HG03460 (cell line): Measurements from ENCODE around the gene PIK3R5.
A peak's percentile ranks its signal among the peaks of the same experiment; 100 is the strongest.

Experiments
- ATAC-seq: cut with Tn5 transposase; IDR thresholded peaks from one replicate; pipeline ENCODE4 v1.9.1; 2021; ENCODE audit not compliant: unreplicated experiment

Gene PIK3R5

DNA sequence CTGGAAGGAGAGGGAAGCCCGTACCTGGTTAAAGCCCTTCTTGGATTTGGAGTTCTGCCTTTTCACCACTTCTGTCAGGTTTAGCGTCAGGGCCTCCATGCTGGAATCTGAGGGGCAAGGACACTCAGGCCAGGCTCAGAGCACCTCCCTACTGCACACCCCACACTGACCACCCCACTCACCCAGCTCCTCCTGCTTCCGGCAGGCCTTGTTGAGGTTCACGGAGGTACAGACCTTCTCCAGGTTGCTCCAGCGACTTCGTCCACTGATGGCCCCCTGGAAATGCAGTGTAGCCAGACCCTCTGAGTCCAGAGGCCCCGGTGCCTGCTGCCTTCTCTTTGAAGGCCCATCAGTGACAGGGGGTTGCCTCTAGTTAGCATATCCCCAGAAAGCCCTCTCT is 83.9 kb downstream of the PIK3R5 start:
- no peak for ATAC-seq

DNA sequence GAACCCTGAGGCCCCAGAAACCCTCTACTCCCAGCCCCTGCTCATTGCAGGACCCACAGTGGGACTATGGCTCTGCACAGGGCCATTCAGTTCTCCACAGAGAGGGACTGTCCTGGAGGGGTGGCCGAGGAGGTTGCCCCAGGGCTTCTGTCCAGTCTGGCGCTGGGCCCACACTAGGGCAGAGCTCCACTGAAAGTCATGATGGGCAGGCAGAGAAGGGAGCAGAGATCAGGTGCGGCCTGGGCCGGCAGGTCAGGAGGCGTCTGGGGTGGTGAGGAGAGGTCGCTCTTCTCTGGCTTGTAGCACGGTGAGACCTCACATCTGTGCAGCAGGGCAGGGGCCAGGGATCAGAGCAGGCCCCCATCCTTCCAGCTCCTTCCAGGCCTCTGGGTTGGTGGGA is 85.0 kb downstream of the PIK3R5 start:
- no peak for ATAC-seq

DNA sequence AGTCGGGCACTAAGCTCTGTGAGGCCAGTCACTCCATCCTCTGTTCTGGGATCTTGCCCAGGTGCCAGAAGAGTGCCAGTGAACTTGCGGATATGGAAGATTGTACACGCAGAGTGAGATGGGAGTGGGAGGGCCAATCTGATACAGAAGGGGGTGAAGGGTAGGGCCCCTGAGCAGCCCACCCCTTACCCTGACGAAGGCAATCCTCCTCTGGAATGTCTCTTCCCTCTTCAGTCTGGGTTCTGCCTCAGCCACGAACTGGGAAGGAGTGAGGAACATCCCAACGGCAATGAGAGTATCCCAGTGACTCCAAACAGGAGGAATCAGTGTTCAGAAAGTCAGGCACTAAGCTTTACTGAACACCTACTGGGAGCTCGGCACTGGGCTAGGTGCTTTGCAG is 86.1 kb downstream of the PIK3R5 start:
- no peak for ATAC-seq

DNA sequence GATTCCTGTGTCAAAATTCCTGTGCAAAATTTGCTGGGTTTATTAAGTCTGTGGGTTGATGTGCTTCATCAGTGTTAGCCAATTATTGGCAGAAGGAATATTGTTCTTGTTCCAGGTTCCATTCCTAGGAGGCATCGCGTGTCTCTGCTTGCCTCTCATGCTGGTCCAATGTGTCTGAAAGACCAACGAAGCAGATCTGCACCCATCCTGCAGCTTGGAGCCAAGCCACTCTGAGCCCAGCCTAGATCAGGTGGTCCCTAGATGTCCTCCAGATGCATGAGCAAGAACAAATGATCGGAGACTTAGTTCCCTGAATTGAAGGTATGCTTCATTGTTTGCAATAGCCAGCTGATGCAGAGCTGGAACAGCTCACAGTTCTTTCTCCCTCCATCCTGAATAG is 87.5 kb downstream of the PIK3R5 start:
- no peak for ATAC-seq

DNA sequence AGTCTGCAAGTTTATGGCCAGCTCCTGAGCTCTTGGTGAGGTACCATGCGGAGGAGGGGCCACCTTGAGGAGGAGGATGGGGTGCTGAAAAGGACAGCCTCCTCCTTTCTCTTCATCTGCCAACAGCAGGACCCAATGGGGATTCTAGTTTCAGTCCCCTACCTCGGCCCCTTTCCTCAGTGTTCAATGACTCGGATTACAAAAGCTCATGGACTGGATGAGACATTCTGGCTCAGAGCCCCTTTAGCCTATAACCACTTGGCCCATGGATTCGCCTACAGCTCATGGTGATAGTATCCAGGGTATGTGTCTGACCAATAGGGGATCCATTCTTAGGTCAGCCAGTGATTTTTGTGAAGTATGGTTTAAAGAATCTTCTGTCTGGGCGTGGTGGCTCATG is 89.5 kb downstream of the PIK3R5 start:
- ATAC-seq: no peak

DNA sequence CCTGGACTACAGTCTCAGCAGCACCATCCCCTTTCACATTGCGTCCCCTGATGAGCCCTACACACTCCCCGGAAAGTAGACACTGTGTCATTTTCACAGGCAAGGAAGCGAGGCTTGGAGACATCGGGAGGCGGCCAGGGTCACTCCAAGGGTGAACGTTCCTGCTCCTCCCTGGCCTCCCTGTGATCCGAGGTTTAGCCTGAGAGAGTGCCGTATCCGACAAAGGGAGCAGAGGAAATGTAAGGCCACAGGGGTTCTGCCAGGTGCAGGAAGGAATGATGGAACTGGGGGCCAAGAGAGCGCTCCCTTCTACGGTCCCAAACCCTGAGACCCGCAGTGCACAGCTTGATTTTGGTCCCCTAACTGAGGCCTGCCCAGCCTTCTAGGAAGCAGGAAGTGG is 90.1 kb downstream of the PIK3R5 start:
- no peak for ATAC-seq

DNA sequence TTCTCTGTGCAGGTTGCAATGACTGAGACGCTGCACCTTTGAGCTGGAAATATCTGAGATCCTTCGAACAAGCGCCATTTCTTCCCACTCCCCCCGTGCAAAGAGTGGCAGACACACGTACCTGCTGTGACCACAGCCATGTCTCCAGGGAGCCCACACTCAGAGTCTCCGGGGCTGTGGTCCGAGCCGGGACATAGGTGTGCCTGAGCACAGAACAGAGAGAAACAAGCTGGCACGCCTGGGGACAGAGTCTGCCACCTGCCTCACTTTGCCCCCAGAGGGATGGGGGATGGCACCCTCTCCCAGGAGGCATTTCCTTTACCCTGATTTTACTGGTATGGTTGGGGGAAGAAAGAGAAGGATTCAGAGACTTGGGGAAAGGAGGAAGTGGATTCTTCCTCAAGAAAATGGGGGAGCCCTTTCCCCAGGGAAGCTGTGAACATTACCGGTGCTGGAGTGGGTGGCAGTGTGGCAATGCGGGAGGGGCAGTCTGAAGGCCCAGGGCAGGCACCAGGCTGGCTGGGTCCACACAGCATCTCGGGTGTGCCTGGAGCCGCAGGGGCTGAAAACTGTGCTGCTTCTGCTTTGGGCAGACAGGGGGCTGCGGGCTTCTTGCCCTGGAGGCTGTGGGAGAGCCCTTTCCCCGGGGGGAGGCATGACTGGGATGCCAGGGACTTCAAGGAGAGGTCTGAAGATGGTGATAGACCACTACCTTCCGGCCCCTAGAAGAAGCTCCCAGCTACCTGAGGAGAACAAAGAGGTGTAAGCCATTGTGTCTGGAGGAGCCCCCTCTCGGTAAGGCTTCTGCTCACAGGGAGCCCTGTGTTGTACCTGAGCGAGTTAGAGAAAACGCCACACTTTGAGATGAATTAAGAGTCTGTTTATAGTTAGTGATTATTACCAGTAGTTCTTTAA is 91.4 kb downstream of the PIK3R5 start:
- no peak for ATAC-seq

DNA sequence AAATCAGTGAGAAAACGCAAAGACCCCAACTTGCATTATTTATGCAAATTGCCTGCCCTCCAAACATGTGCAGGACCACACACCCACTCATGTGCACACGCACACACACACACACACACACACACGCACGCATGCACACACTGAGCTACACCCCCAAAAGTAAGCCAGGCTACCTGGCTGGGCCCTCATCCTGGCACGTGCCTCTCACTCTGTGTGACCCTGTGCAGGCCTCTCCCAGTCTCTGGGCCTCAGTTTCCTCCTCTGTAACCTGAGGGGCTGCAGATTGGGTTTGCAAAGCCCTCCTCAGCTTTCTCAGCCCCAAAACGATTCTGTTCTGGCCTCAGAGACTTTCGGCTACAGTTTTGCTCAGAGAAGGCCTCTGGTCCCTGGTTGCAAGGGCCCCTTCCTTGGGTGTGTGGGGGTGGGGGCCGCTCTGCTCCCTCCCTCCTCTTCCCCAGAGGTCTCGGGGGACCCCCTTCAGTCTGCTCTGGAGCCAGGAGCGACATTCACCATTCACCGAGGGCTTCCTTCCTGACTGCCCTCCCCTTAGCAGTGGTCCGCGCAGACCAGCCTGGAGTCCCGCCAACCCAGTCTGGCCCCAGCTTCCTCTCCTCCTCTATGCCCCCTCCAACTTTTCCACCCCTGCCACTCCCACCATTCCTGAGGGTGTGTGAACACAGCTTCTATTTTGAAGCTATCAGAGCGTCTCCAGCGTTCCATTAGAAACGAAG is 92.6 kb downstream of the PIK3R5 start:
- ATAC-seq: no peak

DNA sequence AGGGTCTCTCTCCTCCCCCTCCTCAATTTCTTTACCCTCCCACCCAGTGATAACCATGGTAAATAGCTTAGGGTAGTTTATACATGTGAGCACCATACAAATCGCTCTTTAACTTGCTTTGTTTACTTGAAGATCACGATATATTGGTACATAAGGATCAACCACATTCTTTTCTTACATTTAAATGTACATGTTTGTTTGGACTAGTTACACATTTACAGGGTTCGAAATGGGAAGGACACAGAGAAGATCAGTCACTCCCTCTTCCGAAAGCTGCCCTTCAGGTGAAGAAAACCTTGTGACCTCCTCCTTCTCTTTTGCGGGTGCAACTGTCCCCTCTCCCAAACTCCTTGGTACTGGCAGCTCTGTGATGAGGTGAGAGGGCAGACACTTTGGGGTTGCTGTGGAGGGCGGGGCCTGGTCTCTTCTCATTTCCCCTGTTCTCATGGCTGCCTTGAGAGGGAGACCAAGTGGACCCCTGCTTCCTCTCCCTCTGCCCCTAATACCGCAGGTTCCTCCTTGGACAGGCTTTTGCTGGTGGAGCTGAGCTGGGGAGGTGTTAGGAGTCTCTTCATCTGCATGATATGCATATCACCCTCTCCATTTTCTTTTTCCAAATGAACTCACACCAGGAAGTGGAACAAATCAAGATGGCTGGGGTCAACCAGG is 93.3 kb downstream of the PIK3R5 start:
- no peak for ATAC-seq

DNA sequence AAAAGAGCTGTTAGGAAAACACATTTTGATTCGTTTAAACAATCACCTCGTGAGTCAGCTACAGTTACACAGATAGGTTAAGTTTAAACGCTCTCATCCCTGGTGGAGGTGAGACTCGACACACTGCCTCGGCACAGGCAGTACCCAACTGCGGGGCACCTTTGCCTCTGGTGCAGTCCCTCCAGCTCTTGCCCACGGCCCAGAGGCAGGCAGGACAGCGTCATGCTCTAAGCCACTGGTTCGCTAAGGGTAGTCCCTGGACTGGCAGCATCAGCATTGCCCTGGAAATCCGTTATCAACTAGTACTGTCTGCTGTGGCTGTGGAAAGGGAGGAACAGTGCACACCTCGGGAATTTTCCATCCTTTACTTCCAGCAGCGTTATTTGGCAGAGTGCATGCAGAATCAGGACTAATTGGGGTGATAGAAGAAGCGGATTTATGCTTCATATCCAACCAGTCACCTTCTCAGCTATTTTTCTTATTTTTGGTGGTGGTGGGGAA is 94.4 kb downstream of the PIK3R5 start:
- ATAC-seq: no peak

DNA sequence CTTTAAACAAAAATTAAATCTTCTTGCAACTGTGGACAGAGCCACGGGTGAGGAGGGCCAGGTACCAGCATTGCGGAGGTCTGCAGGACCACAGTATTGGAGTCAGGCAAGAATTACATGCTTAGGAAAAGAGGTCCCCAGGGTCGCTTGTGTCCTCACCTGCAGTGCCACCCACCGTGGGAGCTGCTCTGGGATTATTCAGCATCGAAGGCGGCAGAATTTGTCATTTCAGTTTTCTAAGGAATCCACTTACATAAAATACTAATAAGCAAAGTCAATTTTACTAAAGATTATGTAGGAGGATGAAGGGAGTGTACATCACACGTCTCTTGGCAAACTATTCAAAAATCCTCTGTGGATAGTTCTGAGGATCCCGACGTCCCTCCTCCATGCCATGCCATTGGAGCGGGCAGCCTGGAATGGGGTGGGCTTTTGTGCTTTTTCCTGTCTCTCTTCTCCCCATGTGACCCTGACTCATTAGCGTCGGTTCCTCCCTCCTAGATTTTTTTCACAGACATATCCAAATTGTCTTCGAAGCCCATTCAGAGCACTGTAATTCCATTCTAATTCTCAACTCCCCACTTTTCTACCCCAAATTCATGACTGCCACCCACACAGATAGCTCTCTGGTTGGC is 95.0 kb downstream of the PIK3R5 start:
- no peak for ATAC-seq

DNA sequence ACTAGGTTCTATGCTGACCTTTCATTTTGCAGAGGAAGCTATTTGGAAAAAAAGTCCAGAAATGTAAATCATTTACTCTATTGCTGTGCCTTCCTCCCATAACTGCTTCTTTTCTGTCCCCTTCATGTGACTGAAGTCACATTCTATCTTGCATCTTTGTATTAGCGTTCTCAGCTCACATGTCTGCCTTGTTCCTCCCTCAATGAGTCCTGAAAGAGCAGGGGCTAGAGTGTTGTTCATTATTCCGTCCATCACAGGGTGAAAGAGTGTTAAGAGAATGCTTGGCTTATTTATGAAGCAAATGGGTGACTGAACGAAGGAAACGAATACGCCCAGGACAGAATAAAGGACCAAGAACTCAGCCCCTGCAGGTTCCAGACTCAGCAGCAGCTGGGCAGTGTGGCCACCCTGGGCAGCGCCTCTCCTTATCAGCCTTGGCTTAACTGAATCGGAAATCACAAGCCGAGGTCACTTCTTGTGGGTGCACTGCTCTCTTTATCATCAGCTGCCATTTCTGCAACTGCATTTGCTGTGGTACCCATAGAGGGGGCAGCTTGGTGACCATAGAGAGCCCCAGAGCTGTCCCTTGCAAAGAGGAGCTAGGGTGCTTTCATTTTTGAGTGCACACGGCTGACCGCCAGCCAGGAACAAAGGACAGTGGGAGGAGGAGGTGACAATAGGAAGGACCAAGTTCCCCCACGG is 96.2 kb downstream of the PIK3R5 start:
- ATAC-seq: no peak

DNA sequence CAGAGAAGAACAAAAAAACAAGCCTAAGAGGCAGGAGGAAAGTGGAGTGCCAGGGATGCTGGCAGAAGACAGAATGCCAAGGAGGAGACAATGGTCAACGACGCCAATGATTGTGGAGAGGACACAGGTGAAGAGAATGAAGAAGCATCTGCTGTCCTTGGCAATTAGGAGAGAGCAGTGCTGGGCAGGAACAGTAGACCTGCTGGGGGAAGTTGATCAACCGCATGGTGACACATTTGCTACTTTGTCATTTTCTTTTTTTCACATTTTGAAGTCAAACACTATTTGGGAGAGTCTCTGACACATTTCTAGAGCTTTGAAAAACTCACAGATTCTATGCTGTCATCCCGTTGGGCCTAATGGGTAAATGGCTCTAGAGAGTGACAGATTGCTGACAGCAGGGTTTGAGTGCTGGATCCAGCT is 97.0 kb downstream of the PIK3R5 start:
- peak; percentile 55 for ATAC-seq

DNA sequence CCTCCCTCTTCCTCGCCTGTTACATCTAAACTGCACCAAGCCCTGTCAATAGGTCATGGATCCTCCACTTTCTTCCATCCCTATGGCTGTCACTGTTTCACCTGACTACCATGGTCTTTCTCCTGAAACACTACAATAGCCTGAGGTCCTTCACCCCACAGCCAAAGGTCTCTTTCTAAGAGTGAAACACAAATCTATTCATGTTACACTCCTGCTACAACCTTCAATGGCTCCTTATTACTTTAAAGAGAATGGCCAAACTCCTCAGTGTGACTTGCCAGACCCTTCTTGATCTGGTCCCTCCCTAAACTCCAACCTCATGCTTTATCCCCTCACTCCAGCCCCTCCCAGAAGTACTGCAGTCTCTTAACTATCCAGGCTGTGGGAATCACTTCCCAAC is 97.4 kb downstream of the PIK3R5 start:
- no peak for ATAC-seq

DNA sequence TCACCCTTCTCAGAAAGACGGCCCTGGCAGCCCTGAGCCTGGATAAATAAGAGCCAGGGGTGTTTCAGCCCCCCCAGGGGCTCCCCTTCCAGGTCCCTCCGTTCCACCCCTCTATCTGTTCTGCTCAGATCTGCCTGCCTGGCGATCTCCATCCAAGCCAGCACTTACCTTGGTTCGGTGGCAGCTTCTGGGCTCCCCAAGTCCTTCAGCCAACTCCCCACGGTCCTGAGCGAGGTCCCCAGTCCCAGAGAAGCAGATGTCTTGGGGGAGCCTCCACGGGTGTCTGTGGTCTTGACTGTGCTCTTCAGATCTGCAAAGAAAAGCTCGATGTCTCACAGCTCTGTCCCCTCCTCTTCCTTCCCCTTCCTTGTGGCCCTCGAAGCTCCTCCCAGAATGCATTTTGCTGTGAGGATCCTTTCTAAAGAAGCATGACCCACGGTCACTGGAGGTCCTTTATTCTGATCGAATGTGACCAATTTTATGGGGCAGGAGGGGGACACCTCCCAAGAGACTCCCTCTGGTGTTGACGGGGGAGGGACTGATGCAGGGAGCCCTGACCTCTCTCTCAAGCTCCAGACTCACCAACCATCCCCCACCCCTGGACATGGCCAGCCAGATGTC is 98.0 kb downstream of the PIK3R5 start, which contains the start of gene PIK3R6:
TSS of gene PIK3R6 (minus strand) at position 314 of the 621 bp plus-strand sequence. CDS start 17,880 bp downstream, outside the sequence.
- peak; percentile 51 for ATAC-seq

DNA sequence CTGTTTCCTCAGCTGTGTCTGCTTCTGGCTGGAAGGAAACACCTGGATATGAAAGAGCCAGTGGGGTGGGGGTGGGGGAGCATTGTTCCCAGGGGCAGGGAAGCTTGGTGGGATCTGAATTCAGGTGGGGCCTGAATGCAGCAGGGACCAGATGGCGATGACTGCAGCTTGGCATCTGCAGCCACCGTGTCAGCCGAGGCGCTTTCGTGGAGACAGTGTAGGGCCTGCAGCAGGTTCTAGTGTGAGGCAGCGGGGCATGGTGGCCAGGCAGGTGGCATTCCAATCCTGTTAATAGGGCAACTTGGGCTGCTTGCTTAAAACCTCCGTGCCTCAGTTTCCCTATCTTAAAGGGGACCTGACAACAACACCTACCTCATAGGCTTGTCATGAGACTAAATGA is 99.7 kb downstream of the PIK3R5 start:
- ATAC-seq: no peak

DNA sequence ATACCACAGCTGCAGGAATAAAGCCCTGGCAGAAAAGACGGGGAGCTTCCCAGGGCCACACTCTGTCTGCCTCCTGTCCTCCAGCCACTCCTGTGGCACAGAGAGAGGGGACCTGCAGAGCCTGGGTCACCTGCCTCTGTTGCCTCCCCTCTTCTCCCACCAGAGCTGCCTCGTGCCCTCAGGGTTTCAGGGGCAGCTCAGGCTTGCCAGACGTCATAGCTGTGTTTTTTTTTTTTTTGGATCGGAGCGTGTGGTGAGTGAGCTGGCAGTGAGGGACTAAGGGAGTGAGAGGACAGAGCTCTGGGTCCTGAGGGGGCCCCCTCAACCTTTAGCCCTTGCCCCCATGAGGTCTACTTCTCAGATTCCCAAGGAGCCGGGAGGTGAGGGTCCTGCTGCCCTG is 100.1 kb downstream of the PIK3R5 start:
- no peak for ATAC-seq

DNA sequence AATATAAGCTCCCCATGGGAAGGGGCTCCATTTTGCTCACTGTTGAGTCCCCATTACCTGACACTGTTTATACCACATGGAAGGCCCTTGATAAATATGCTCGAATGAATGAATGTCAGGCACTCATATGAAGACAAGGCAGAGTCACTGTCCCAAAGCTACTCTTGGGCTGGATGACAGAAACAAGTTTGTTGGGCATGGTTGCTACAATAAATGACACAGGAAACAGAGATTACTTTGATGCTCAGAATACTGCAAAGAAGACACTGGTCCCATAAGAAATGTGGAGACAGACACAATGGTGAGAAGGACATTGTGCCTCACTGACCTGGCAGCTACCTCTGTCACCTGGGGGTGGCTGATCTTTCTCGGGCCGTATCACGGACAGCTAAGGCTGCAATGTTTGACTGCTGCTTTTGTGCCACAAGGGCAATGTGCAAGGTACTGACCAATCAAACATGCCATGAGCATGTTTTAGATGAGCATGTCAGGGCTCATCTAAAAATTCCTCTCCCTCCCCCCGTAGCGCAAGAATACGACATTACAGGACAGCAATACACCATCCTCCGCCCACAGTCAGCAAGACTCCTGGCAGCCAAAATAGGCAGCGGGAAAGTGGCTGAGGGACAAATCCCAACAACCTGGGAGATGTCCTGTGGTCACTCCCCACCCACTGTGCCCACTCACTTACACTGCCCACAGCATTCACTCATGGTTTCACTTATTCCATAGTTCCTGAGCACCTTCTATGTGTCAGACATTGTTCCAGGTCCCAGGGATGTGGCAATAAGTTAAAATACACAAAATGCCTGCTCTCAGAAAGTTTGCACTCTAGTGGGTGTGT is 103.1 kb downstream of the PIK3R5 start:
- ATAC-seq: no peak
